Left lobe of liver (tissue), 2 donors: ENCODE measurements around the gene C10orf120. TPM values are rescaled to one million over a fixed set of nuclear protein-coding genes. Genes with fewer than 3 reads are reported as not detected.

Experiments
- ATAC-seq: fragments of 200-7000 bp; cut with Tn5 transposase; one replicate; pipeline ENCODE4 v1.9.1; 2020; ENCODE audit warnings: mild to moderate bottlenecking, moderate library complexity
- DNase-seq: peaks from one replicate; pipeline ENCODE4 v3.0.0-alpha.2; 2020; ENCODE audit warnings: low spot score
- total RNA-seq: library from RNA; stranded (reverse); gene quantifications from one replicate; pipeline ENCODE4 v1.2.1, GENCODE V29; 2021
- donor health status: DM: no; HTN: no; CAD: no; lungs with moderate emphysema.
- donor health status: DM: no; HTN: yes; CAD: no.

Gene C10orf120
- not detected for total RNA-seq

GRCh38 chr10:122699796-122700455, at the start of gene C10orf120:
Gene C10orf120 (minus strand): TSS chr10:122699846. CDS start chr10:122699790, 56 bp downstream.
- no peak for ATAC-seq
- no peak for DNase-seq

- DNase-seq (no peak), ATAC-seq (no peak)
These were observed 48.9 kb upstream of the C10orf120 start for GRCh38 chr10:122748496-122748895.

- no peak for DNase-seq
- ATAC-seq: no peak
These were observed 46.8 kb upstream of the C10orf120 start for GRCh38 chr10:122746408-122746807.

GRCh38 chr10:122744257-122744656, 44.6 kb upstream of the C10orf120 start:
- ATAC-seq (no peak), DNase-seq (no peak)

- ATAC-seq (no peak), DNase-seq (no peak)
These were observed 41.0 kb upstream of the C10orf120 start for GRCh38 chr10:122740640-122741039.

- ATAC-seq (no peak), DNase-seq (no peak)
These were observed 38.4 kb upstream of the C10orf120 start for GRCh38 chr10:122738031-122738430.

- DNase-seq: no peak
- ATAC-seq: no peak
These were observed 34.5 kb upstream of the C10orf120 start for GRCh38 chr10:122733931-122734665.

GRCh38 chr10:122733443-122733842, 33.8 kb upstream of the C10orf120 start:
- no peak for ATAC-seq

GRCh38 chr10:122730238-122730637, 30.6 kb upstream of the C10orf120 start:
- no peak for ATAC-seq

More at GRCh38 chr10:122733443-122733842, 33.8 kb upstream of the C10orf120 start:
- DNase-seq: no peak

GRCh38 chr10:122729126-122729525, 29.5 kb upstream of the C10orf120 start:
- DNase-seq (no peak), ATAC-seq (no peak)

More at GRCh38 chr10:122730238-122730637, 30.6 kb upstream of the C10orf120 start:
- DNase-seq: no peak

- no peak for ATAC-seq
- no peak for DNase-seq
These were observed 27.8 kb upstream of the C10orf120 start for GRCh38 chr10:122727426-122727825.

GRCh38 chr10:122725768-122726167, 26.1 kb upstream of the C10orf120 start:
- ATAC-seq (no peak), DNase-seq (no peak)

GRCh38 chr10:122725006-122725405, 25.4 kb upstream of the C10orf120 start:
- DNase-seq: no peak
- ATAC-seq: no peak

- no peak for DNase-seq
These were observed 21.5 kb upstream of the C10orf120 start for GRCh38 chr10:122721111-122721510.

GRCh38 chr10:122716025-122716424, 16.4 kb upstream of the C10orf120 start:
- DNase-seq (no peak), ATAC-seq (no peak)

More at GRCh38 chr10:122721111-122721510, 21.5 kb upstream of the C10orf120 start:
- ATAC-seq: no peak

GRCh38 chr10:122715576-122715975, 15.9 kb upstream of the C10orf120 start:
- no peak for DNase-seq
- ATAC-seq: no peak

- DNase-seq: no peak
- ATAC-seq: no peak
These were observed 13.6 kb upstream of the C10orf120 start for GRCh38 chr10:122713091-122713885.

- no peak for ATAC-seq
- no peak for DNase-seq
These were observed 10.9 kb upstream of the C10orf120 start for GRCh38 chr10:122710576-122710975.

- ATAC-seq (no peak), DNase-seq (no peak)
These were observed 10.3 kb upstream of the C10orf120 start for GRCh38 chr10:122709971-122710370.

GRCh38 chr10:122707535-122707934, 7.9 kb upstream of the C10orf120 start:
- no peak for DNase-seq
- no peak for ATAC-seq

- DNase-seq: no peak
- ATAC-seq: no peak
These were observed 7.3 kb upstream of the C10orf120 start for GRCh38 chr10:122706947-122707346.
